Activated CD8-positive, alpha-beta memory T cell treated with anti-CD3 and anti-CD28 coated beads, Interleukin-2, amount 10 ng/mL, durations not matched to agents 7 days and 5 days (primary cell): ENCODE measurements around the gene LPA. TPM values are rescaled to one million over a fixed set of nuclear protein-coding genes. Genes with fewer than 3 reads are reported as not detected.

Experiments used
- ATAC-seq: fragments of 150-1000 bp; cut with Tn5 transposase; one replicate; pipeline ENCODE4 v1.10.0; 2021; ENCODE audit warnings: moderate library complexity
- CTCF ChIA-PET: fragments of 350-600 bp; sonication (Branson Sonifier 250); formaldehyde crosslinking; loops from one replicate; lab custom pipeline; 2021; ENCODE audit warnings: antibody characterized with exemption; lab: Charles Lee
- DNase-seq: peaks from one replicate; pipeline ENCODE4 v3.0.0-alpha.2; 2020
- H3K27ac Mint-ChIP-seq: one replicate; pipeline ENCODE4 v1.8.0; 2021; ENCODE audit warnings: mild to moderate bottlenecking, mixed read lengths
- H3K27me3 Mint-ChIP-seq: one replicate; pipeline ENCODE4 v1.8.0; 2021; ENCODE audit warnings: mixed read lengths
- H3K36me3 Mint-ChIP-seq: one replicate; pipeline ENCODE4 v1.8.0; 2021; ENCODE audit warnings: mild to moderate bottlenecking, mixed read lengths
- H3K4me1 Mint-ChIP-seq: one replicate; pipeline ENCODE4 v1.8.0; 2021; ENCODE audit warnings: mixed read lengths
- H3K4me3 Mint-ChIP-seq: one replicate; pipeline ENCODE4 v1.8.0; 2021; ENCODE audit warnings: mild to moderate bottlenecking, moderate library complexity, mixed read lengths
- H3K9me3 Mint-ChIP-seq: one replicate; pipeline ENCODE4 v1.8.0; 2022; ENCODE audit warnings: low read depth, mixed read lengths
- total RNA-seq, 2 experiments: library from RNA; stranded (reverse); gene quantifications; one replicate each; pipeline ENCODE4 v1.2.3, GENCODE V29; 2021

The LPA gene
- total RNA-seq, 2 experiments from 2014 or later, result not detected

- H3K4me3 Mint-ChIP-seq, result no peak overlapping the region
- H3K4me1 Mint-ChIP-seq, result no peaks in the 10 kb centered on the region
- CTCF ChIA-PET, result no interaction called here
- H3K9me3 Mint-ChIP-seq, result peaks cover 4% of the 10 kb centered on the region
- peaks cover 83% of the 10 kb centered on the region for H3K36me3 Mint-ChIP-seq
- DNase-seq (no peak), ATAC-seq (no peak)
- H3K27ac Mint-ChIP-seq, result no peak overlapping the region
- H3K27me3 Mint-ChIP-seq, result no peaks in the 10 kb centered on the region
Observed at GRCh38 chr6:160487116-160487515, 177.0 kb downstream of the LPA start.

Other genes with a start within 250 kb of the LPA start
- under 1 TPM in 1 of 2 experiments, not detected in 1; 0.80 TPM for gene PLG, start 38.0 kb upstream of the LPA start, total RNA-seq